Mesothelial cell of epicardium (in vitro differentiated cells): ENCODE data around the gene LIMK2. TPM values are rescaled to one million over a fixed set of nuclear protein-coding genes. Genes with fewer than 3 reads are reported as not detected.
A peak's percentile ranks its signal among the peaks of the same experiment; 100 is the strongest.
"Not testable (repeated sequence)": the region's sequence is repeated elsewhere in the genome, so short reads cannot be mapped to it uniquely, and the experiment has no call there.

Source experiments
- DNase-seq, 2 experiments: peaks; one replicate each; pipeline ENCODE4 v3.0.0; 2021; ENCODE audit warnings: low spot score in 2 of 2; ENCODE audit not compliant: unreplicated experiment in 2 of 2
- H3K27ac Mint-ChIP-seq: 2 replicates; pipeline ENCODE4 v1.8.0; 2021; ENCODE audit warnings: mixed read lengths
- H3K27me3 Mint-ChIP-seq: 2 replicates; pipeline ENCODE4 v1.8.0; 2021; ENCODE audit warnings: low read depth, mixed read lengths
- H3K36me3 Mint-ChIP-seq: 2 replicates; pipeline ENCODE4 v1.8.0; 2021; ENCODE audit warnings: mixed read lengths
- H3K4me1 Mint-ChIP-seq: 2 replicates; pipeline ENCODE4 v1.8.0; 2021; ENCODE audit warnings: mixed read lengths
- H3K4me3 Mint-ChIP-seq: 2 replicates; pipeline ENCODE4 v1.8.0; 2021; ENCODE audit warnings: mild to moderate bottlenecking, moderate library complexity, mixed read lengths
- H3K9me3 Mint-ChIP-seq: 2 replicates; pipeline ENCODE4 v1.8.0; 2021; ENCODE audit warnings: mixed read lengths
- CTCF ChIP-seq: fragments of 200-600 bp; sonication (generic); IDR thresholded peaks from one replicate; pipeline ENCODE4 v1.5.0; 2021; ENCODE audit warnings: antibody characterized with exemption; ENCODE audit not compliant: unreplicated experiment
- total RNA-seq: library from RNA; stranded (reverse); gene quantifications from 3 replicates; pipeline ENCODE4 v1.2.1, GENCODE V29; 2021

LIMK2 gene
- total RNA-seq, 1 donor from 2014 or later = 121 TPM

GRCh38 chr22:31218565-31219262 is 6.6 kb downstream of the LIMK2 start:
- no peaks in the 10 kb centered on the region for H3K36me3 Mint-ChIP-seq
- no peaks in the 10 kb centered on the region for H3K9me3 Mint-ChIP-seq
- no peak for TF ChIP-seq CTCF
- peaks cover 21% of the 10 kb centered on the region for H3K4me1 Mint-ChIP-seq
- no peaks in the 10 kb centered on the region for H3K27me3 Mint-ChIP-seq
- no peak overlapping the region for H3K4me3 Mint-ChIP-seq
- peak overlapping the region; percentile 89 for H3K27ac Mint-ChIP-seq
- DNase-seq = no peak

- no peak overlapping the region for H3K27ac Mint-ChIP-seq
- no peak for DNase-seq
- no peaks in the 10 kb centered on the region for H3K9me3 Mint-ChIP-seq
- no peaks in the 10 kb centered on the region for H3K27me3 Mint-ChIP-seq
- H3K36me3 Mint-ChIP-seq = peaks cover 4% of the 10 kb centered on the region
- no peak for TF ChIP-seq CTCF
- H3K4me3 Mint-ChIP-seq = no peak overlapping the region
- H3K4me1 Mint-ChIP-seq = peaks cover 19% of the 10 kb centered on the region
Measured at GRCh38 chr22:31221084-31221483, 9.0 kb downstream of the LIMK2 start.

GRCh38 chr22:31222736-31223135 is 10.6 kb downstream of the LIMK2 start:
- no peak overlapping the region for H3K27ac Mint-ChIP-seq
- TF ChIP-seq CTCF = no peak
- H3K27me3 Mint-ChIP-seq = no peaks in the 10 kb centered on the region
- H3K4me1 Mint-ChIP-seq = peaks cover 14% of the 10 kb centered on the region
- H3K9me3 Mint-ChIP-seq = no peaks in the 10 kb centered on the region
- H3K4me3 Mint-ChIP-seq = no peak overlapping the region
- DNase-seq = no peak
- H3K36me3 Mint-ChIP-seq = peaks cover 4% of the 10 kb centered on the region

GRCh38 chr22:31223786-31224191 is 11.7 kb downstream of the LIMK2 start:
- TF ChIP-seq CTCF = no peak
- H3K4me1 Mint-ChIP-seq = peaks cover 4% of the 10 kb centered on the region
- H3K27me3 Mint-ChIP-seq = no peaks in the 10 kb centered on the region
- H3K27ac Mint-ChIP-seq = no peak overlapping the region
- no peak overlapping the region for H3K4me3 Mint-ChIP-seq
- no peak for DNase-seq
- H3K36me3 Mint-ChIP-seq = peaks cover 4% of the 10 kb centered on the region
- no peaks in the 10 kb centered on the region for H3K9me3 Mint-ChIP-seq

GRCh38 chr22:31224691-31225090 is 12.6 kb downstream of the LIMK2 start:
- H3K9me3 Mint-ChIP-seq, H3K36me3 Mint-ChIP-seq, H3K27me3 Mint-ChIP-seq, H3K27ac Mint-ChIP-seq, H3K4me3 Mint-ChIP-seq, H3K4me1 Mint-ChIP-seq, DNase-seq: not testable (repeated sequence)

- peaks cover 4% of the 10 kb centered on the region for H3K36me3 Mint-ChIP-seq
- no peak overlapping the region for H3K27ac Mint-ChIP-seq
- no peak for TF ChIP-seq CTCF
- no peak overlapping the region for H3K4me3 Mint-ChIP-seq
- no peak for DNase-seq
- H3K9me3 Mint-ChIP-seq = no peaks in the 10 kb centered on the region
- H3K4me1 Mint-ChIP-seq = peaks cover 4% of the 10 kb centered on the region
- H3K27me3 Mint-ChIP-seq = no peaks in the 10 kb centered on the region
Measured at GRCh38 chr22:31227186-31227585, 15.1 kb downstream of the LIMK2 start.
